HEK293 (cell line): ENCODE measurements around the gene LARP1.

Experiments used
- ZNF121 ChIP-seq: fragments of 450-650 bp; formaldehyde crosslinking; IDR thresholded peaks from 2 replicates; pipeline ENCODE4 v1.5.1; 2016; ENCODE audit warnings: missing biosample characterization, missing genetic modification characterization
- ZNF354C ChIP-seq: fragments of 450-650 bp; formaldehyde crosslinking; IDR thresholded peaks from 2 replicates; pipeline ENCODE4 v1.5.1; 2016; ENCODE audit warnings: missing biosample characterization, missing genetic modification characterization, low read depth, borderline replicate concordance
- ZNF423 ChIP-seq: fragments of 450-650 bp; formaldehyde crosslinking; IDR thresholded peaks from 2 replicates; pipeline ENCODE4 v1.5.1; 2016; ENCODE audit warnings: missing biosample characterization, missing genetic modification characterization
- TF ChIP-seq, protein P1 (sequence below): fragments of 450-650 bp; formaldehyde crosslinking; IDR thresholded peaks from 2 replicates; pipeline ENCODE4 v1.5.1; 2016; ENCODE audit warnings: missing biosample characterization, missing genetic modification characterization

GRCh38 chr5:154740957-154741356 is 14.2 kb upstream of the LARP1 start:
- TF ChIP-seq ZNF121 (tag by site-specific recombination) = no peak
- TF ChIP-seq ZNF354C (tag by site-specific recombination) = no peak
- TF ChIP-seq, protein P1, sequence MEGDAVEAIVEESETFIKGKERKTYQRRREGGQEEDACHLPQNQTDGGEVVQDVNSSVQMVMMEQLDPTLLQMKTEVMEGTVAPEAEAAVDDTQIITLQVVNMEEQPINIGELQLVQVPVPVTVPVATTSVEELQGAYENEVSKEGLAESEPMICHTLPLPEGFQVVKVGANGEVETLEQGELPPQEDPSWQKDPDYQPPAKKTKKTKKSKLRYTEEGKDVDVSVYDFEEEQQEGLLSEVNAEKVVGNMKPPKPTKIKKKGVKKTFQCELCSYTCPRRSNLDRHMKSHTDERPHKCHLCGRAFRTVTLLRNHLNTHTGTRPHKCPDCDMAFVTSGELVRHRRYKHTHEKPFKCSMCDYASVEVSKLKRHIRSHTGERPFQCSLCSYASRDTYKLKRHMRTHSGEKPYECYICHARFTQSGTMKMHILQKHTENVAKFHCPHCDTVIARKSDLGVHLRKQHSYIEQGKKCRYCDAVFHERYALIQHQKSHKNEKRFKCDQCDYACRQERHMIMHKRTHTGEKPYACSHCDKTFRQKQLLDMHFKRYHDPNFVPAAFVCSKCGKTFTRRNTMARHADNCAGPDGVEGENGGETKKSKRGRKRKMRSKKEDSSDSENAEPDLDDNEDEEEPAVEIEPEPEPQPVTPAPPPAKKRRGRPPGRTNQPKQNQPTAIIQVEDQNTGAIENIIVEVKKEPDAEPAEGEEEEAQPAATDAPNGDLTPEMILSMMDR (tag by site-specific recombination) = no peak
- no peak for TF ChIP-seq ZNF423
